Left hindlimb (tissue), 1 donor: Measurements from ENCODE around the gene GARS1.

Experiments
- DNase-seq: peaks from one replicate; pipeline ENCODE4 v3.0.0-alpha.2; 2018

GARS1 gene

GRCh38 chr7:30658479-30659074 is 63.9 kb downstream of the GARS1 start:
- DNase-seq, result no peak

GRCh38 chr7:30659312-30659711 is 64.6 kb downstream of the GARS1 start:
- no peak for DNase-seq

GRCh38 chr7:30660331-30661255 is 65.9 kb downstream of the GARS1 start:
- DNase-seq, result no peak

GRCh38 chr7:30661926-30662325 is 67.2 kb downstream of the GARS1 start:
- DNase-seq, result no peak

- no peak for DNase-seq
Measured at GRCh38 chr7:30662431-30662939, 67.8 kb downstream of the GARS1 start.

GRCh38 chr7:30663414-30663813 is 68.7 kb downstream of the GARS1 start:
- DNase-seq, result no peak

GRCh38 chr7:30664184-30664885 is 69.7 kb downstream of the GARS1 start:
- DNase-seq, result no peak

- no peak for DNase-seq
Measured at GRCh38 chr7:30665043-30665442, 70.4 kb downstream of the GARS1 start.

GRCh38 chr7:30665449-30665848 is 70.8 kb downstream of the GARS1 start:
- DNase-seq, result no peak

- DNase-seq, result no peak
Measured at GRCh38 chr7:30667172-30667571, 72.5 kb downstream of the GARS1 start.

- no peak for DNase-seq
Measured at GRCh38 chr7:30668102-30668501, 73.4 kb downstream of the GARS1 start.

- peak; percentile 57 for DNase-seq
Measured at GRCh38 chr7:30671793-30672465, 77.3 kb downstream of the GARS1 start.

GRCh38 chr7:30674420-30674819 is 79.7 kb downstream of the GARS1 start:
- no peak for DNase-seq

- DNase-seq, result no peak
Measured at GRCh38 chr7:30674876-30675275, 80.2 kb downstream of the GARS1 start.

- no peak for DNase-seq
Measured at GRCh38 chr7:30678805-30679204, 84.1 kb downstream of the GARS1 start.

GRCh38 chr7:30679664-30680063 is 85.0 kb downstream of the GARS1 start:
- DNase-seq, result no peak

- no peak for DNase-seq
Measured at GRCh38 chr7:30681331-30681797, 86.7 kb downstream of the GARS1 start.

- DNase-seq, result no peak
Measured at GRCh38 chr7:30681815-30682211, 87.1 kb downstream of the GARS1 start.

GRCh38 chr7:30682212-30683083 is 87.8 kb downstream of the GARS1 start, which contains the start of gene CRHR2:
TSS of gene CRHR2 (minus strand) at chr7:30682456. CDS start at chr7:30682280, 176 bp downstream.
- DNase-seq, result no peak

GRCh38 chr7:30683306-30683705 is 88.6 kb downstream of the GARS1 start:
- DNase-seq, result no peak
